ENCODE data around the gene YBX2. TPM values are rescaled to one million over a fixed set of nuclear protein-coding genes. Genes with fewer than 3 reads are reported as not detected.
"Not testable (repeated sequence)": the region's sequence is repeated elsewhere in the genome, so short reads cannot be mapped to it uniquely, and the experiment has no call there.

The YBX2 gene
- total RNA-seq, 4 donors from 2014 or later: 0.17 to 8.0 (median 2.4) TPM

DNA sequence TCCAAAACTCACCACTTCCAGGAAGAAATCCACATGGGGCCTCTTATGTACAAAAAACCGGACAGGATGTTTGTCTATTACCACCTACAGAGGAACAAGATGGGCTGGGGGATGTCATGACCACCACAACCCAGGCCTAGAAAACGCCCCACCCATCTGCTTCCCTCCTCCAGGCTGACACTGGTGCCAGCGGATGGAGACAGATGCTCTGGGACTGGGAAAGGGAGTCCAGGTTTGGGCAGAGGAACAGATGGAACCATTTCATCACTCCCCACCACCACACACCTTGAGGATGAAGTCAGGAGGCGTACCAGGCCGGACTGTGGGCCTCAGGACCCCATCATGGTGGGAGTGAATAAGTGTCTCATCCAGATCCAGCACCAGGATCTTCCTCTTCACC, 47.7 kb downstream of the YBX2 start:
- DNase-seq (ENCODE audit: low spot score in 2 of 2): no peak
- no peak overlapping the region for H3K4me3 ChIP-seq (ENCODE audit: low read depth, poor library complexity, severe bottlenecking)
- 88% methylated on average over 5 of the region's 5 CpGs for WGBS, 2 donors
- intact Hi-C loops (cut with DNase I; ENCODE audit: low total_unique reads): no loop called here
- TF ChIP-seq POLR2A (IDR thresholded peaks at IDR 0.05): no peak
- TF ChIP-seq, protein P1, sequence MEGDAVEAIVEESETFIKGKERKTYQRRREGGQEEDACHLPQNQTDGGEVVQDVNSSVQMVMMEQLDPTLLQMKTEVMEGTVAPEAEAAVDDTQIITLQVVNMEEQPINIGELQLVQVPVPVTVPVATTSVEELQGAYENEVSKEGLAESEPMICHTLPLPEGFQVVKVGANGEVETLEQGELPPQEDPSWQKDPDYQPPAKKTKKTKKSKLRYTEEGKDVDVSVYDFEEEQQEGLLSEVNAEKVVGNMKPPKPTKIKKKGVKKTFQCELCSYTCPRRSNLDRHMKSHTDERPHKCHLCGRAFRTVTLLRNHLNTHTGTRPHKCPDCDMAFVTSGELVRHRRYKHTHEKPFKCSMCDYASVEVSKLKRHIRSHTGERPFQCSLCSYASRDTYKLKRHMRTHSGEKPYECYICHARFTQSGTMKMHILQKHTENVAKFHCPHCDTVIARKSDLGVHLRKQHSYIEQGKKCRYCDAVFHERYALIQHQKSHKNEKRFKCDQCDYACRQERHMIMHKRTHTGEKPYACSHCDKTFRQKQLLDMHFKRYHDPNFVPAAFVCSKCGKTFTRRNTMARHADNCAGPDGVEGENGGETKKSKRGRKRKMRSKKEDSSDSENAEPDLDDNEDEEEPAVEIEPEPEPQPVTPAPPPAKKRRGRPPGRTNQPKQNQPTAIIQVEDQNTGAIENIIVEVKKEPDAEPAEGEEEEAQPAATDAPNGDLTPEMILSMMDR (IDR thresholded peaks at IDR 0.05): no peak

DNA sequence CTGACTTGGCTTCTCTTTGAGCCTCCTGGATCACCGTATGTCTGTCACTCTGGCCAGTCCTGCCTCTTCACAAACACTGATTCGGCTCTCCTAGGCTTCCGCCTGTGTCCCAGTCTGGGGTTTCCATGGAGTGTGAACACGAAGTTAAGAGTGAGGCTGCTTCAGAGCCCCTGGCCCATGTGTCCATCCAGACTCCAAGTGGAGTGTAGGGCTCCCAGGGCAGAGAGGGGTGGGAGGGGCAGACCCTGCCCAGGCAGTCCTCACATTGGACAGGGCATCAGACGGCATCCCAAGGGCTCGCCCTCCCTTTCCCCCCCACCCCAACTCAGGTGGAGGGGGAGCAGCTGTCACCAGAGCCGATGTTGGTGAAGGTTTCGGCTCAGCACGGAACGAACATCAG, 50.6 kb downstream of the YBX2 start:
- intact Hi-C loops (cut with DNase I; ENCODE audit: low total_unique reads); DNase-seq (ENCODE audit: low spot score in 2 of 2); H3K4me3 ChIP-seq (ENCODE audit: low read depth, poor library complexity, severe bottlenecking): not testable (repeated sequence)
- 77 to 82% methylated on average over 10 of the region's 10 CpGs for WGBS, 2 donors

DNA sequence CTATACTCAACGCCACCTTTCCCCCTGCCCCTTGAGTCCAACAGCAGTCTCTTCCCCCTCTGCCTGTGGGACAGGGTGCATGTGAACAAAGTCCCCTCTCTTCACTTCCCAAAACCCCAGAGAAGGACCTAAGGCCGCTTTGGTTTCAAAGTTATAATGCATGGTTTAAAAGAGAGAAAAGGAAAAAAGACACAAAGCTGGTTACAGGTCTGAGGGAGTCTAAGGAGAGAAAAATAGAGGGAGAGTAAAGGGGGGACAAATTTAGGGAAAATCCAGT, 51.0 kb downstream of the YBX2 start:
- WGBS, 2 donors: 30% methylated on average over 2 of the region's 2 CpGs
- peak overlapping the region; percentile 97 for H3K4me3 ChIP-seq (ENCODE audit: low read depth, poor library complexity, severe bottlenecking)
- intact Hi-C loops (cut with DNase I; ENCODE audit: low total_unique reads): no loop called here
- TF ChIP-seq, protein P1 (IDR thresholded peaks at IDR 0.05): no peak
- TF ChIP-seq POLR2A (IDR thresholded peaks at IDR 0.05): no peak
- no peak for DNase-seq (ENCODE audit: low spot score in 2 of 2)

DNA sequence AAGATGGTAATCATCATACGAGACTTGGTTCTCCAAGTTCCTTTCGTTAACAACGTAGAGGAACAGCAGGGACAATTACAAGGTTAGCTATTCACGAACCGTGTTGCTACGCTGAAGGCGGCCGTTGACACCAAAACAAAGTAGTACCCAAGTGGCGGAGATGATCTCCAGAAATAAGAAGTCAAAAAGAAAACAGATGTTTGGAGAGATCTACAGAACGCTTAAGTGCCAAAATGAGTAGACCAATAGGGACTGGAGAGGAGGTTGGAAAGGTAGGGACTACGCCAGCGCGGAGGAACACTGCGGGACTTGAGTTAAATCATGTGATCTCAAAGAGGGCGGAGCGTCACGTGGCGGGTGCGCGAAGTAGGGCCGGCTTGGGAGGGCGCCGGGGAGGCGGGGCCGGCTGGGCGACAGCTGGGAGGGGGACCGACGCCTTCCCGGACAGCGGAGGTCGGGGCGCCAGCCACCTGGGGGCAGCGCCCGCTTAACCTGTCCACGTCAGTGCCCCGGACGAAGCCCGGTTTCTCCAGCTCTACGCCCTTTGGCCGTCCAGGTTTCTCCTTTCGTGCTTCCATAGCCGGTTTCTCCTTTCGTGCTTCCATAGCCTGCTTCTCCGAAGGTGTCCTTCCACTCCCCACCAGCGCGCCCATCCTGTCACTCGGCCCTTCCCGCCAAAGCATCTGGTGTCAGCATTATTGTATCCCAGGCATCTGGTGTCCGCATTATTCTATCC, 51.6 kb downstream of the YBX2 start:
- TF ChIP-seq, protein P1 (IDR thresholded peaks at IDR 0.05): peak in 1 of 3 donors; percentile 10
- peak in 1 of 2 donors; percentile 17 for TF ChIP-seq POLR2A (IDR thresholded peaks at IDR 0.05)
- WGBS, 2 donors: 0 to 1% methylated on average over 49 of the region's 49 CpGs
- intact Hi-C loops (cut with DNase I; ENCODE audit: low total_unique reads): no loop called here
- peak overlapping the region; percentile 97 for H3K4me3 ChIP-seq (ENCODE audit: low read depth, poor library complexity, severe bottlenecking)
- peak; percentile 95 to 99 for DNase-seq (ENCODE audit: low spot score in 2 of 2)

DNA sequence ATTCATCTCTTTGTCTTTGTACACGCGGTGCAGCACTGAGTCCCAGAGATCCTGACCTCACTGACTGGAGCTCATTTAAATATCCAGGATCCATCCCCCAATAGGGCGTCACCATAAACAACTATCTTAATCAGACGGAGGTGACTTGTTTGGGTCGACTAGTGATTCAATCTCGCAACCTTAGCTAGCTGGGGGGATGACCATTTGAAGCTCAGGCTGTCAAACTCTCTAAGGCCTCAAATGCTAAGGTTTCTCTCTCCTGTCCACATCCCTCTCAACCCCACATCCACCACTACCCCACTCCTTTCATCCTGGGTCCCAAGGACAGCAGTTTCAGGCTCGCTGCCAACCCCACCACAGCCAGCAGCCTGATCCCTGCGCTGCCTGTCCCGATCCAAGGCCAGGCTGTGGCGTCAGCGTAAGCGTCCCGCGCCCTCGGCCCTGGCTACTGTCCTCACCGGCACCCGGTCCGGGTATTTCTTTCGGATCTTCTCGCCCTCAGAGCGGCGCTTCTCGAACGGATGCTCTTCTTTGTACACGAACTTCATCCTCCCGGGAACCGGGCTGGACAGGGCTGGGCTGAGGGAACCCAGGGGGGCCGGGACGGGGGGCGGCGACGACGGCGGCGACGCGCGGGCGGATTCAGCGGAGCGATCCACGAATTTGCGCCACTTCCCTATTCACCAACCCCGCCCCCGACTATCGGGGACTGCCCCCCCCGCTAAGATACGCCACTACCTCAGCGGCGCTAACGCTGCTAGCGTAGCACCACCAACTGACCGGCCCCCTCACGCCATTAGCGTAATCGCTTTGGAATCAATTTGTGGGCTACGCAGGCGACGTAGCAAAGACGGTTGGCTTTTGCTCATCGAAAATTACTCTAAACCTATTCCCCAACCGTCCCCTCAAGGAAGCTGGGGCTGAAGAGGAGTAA, 52.4 kb downstream of the YBX2 start, which contains the start of gene GABARAP:
TSS of gene GABARAP (minus strand) at position 667 of the 934 bp plus-strand sequence. CDS start at position 548, 119 bp downstream.
- DNase-seq (ENCODE audit: low spot score in 2 of 2): peak; percentile 93 to 99
- intact Hi-C loops (cut with DNase I; ENCODE audit: low total_unique reads): no loop called here
- peak in 1 of 2 donors; percentile 67 for TF ChIP-seq POLR2A (IDR thresholded peaks at IDR 0.05)
- TF ChIP-seq, protein P1 (IDR thresholded peaks at IDR 0.05): no peak
- 0 to 1% methylated on average over 49 to 62 of the region's 62 CpGs for WGBS, 2 donors
- H3K4me3 ChIP-seq (ENCODE audit: low read depth, poor library complexity, severe bottlenecking): peak within 1 kb of the TSS; percentile 97

DNA sequence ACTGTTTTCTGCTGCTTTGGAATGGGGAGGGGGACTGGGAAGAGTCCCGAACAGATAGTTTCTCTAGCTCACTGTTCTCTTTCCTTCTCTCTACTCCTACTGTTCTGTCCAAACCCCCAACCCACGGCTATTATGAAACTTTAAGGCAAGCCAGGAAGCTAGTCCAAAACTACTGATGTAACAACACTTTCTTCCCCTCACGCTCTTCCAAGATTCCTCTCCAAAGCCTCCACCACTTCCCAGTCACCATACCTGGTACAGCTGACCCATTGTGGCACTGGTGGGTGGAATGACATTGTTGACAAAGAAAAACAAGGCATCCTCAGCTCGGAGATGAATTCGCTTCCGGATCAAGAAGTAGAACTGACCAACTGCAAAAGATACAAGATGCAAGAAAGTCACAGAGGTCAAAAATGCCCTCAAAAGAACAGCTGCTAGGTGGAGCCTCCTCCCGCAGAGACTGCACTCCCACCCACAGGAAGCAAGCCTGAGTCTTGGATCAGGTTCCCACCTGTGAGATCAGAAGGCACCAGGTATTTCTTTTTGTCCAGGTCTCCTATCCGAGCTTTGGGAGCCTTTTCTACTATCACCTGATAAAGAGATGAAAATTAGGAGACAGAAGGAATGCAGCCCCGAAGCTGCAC, 53.2 kb downstream of the YBX2 start:
- DNase-seq (ENCODE audit: low spot score in 2 of 2): no peak
- intact Hi-C loops (cut with DNase I; ENCODE audit: low total_unique reads): no loop called here
- H3K4me3 ChIP-seq (ENCODE audit: low read depth, poor library complexity, severe bottlenecking): peak overlapping the region; percentile 97
- WGBS, 2 donors: 30% methylated on average over 9 of the region's 9 CpGs
- TF ChIP-seq POLR2A (IDR thresholded peaks at IDR 0.05): no peak
- TF ChIP-seq, protein P1 (IDR thresholded peaks at IDR 0.05): no peak
